ENCODE results near the gene SMCHD1.
"Not testable (repeated sequence)": the region's sequence is repeated elsewhere in the genome, so short reads cannot be mapped to it uniquely, and the experiment has no call there.

SMCHD1 gene

GRCh38 chr18:2660849-2661248, 5.3 kb downstream of the SMCHD1 start:
- not testable (repeated sequence) for DNase-seq

GRCh38 chr18:2662288-2662687, 6.8 kb downstream of the SMCHD1 start:
- not testable (repeated sequence) for DNase-seq

GRCh38 chr18:2662990-2663389, 7.5 kb downstream of the SMCHD1 start:
- DNase-seq = no peak

- DNase-seq = no peak
Observed at GRCh38 chr18:2672410-2672809, 16.9 kb downstream of the SMCHD1 start.

GRCh38 chr18:2672872-2673271, 17.3 kb downstream of the SMCHD1 start:
- no peak for DNase-seq

GRCh38 chr18:2678933-2679332, 23.4 kb downstream of the SMCHD1 start:
- not testable (repeated sequence) for DNase-seq

- DNase-seq = no peak
Observed at GRCh38 chr18:2680216-2680792, 24.8 kb downstream of the SMCHD1 start.

GRCh38 chr18:2681993-2682603, 26.6 kb downstream of the SMCHD1 start:
- no peak for DNase-seq

- DNase-seq = no peak
Observed at GRCh38 chr18:2683055-2683454, 27.5 kb downstream of the SMCHD1 start.

GRCh38 chr18:2686349-2686968, 30.9 kb downstream of the SMCHD1 start:
- DNase-seq = no peak

- DNase-seq = no peak
Observed at GRCh38 chr18:2687390-2688001, 32.0 kb downstream of the SMCHD1 start.

GRCh38 chr18:2692508-2692907, 37.0 kb downstream of the SMCHD1 start:
- DNase-seq = no peak

- no peak for DNase-seq
Observed at GRCh38 chr18:2697184-2697583, 41.7 kb downstream of the SMCHD1 start.

- DNase-seq = no peak
Observed at GRCh38 chr18:2699001-2699400, 43.5 kb downstream of the SMCHD1 start.

- DNase-seq = no peak
Observed at GRCh38 chr18:2704541-2704940, 49.0 kb downstream of the SMCHD1 start.

GRCh38 chr18:2706903-2707302, 51.4 kb downstream of the SMCHD1 start:
- DNase-seq = no peak

GRCh38 chr18:2707551-2708168, 52.1 kb downstream of the SMCHD1 start:
- DNase-seq = no peak

- DNase-seq = no peak
Observed at GRCh38 chr18:2709316-2709715, 53.8 kb downstream of the SMCHD1 start.

- no peak for DNase-seq
Observed at GRCh38 chr18:2714140-2714539, 58.6 kb downstream of the SMCHD1 start.

GRCh38 chr18:2715990-2716389, 60.5 kb downstream of the SMCHD1 start:
- DNase-seq = no peak

GRCh38 chr18:2716394-2717326, 61.1 kb downstream of the SMCHD1 start:
- DNase-seq = no peak

- DNase-seq = no peak
Observed at GRCh38 chr18:2717407-2717806, 61.9 kb downstream of the SMCHD1 start.

GRCh38 chr18:2719040-2719439, 63.5 kb downstream of the SMCHD1 start:
- no peak for DNase-seq
